PFSK-1 (cell line): ENCODE results near the gene ATP6V1C2.

Experiments
- POLR2AphosphoS5 ChIP-seq: IDR thresholded peaks from 2 replicates; pipeline ENCODE4 v1.6.1; 2012; ENCODE audit warnings: low read depth, mild to moderate bottlenecking, control low read depth, low read length, moderate library complexity
- SIN3A ChIP-seq: IDR thresholded peaks from 2 replicates; pipeline ENCODE4 v1.6.1; 2012; ENCODE audit warnings: mild to moderate bottlenecking, low read length, moderate library complexity, borderline replicate concordance; ENCODE audit not compliant: insufficient read depth
- TF ChIP-seq, protein P1 (sequence below), 2 experiments: IDR thresholded peaks; 2 replicates each; pipeline versions ENCODE4 v1.6.1 to v1.8.0; 2011 to 2012; ENCODE audit warnings: low read depth in 2 of 2, low read length in 2 of 2, control low read depth in 1 of 2, inconsistent platforms in 1 of 2, mild to moderate bottlenecking in 1 of 2, moderate library complexity in 1 of 2; ENCODE audit not compliant: insufficient read depth in 1 of 2

- TF ChIP-seq, protein P1, sequence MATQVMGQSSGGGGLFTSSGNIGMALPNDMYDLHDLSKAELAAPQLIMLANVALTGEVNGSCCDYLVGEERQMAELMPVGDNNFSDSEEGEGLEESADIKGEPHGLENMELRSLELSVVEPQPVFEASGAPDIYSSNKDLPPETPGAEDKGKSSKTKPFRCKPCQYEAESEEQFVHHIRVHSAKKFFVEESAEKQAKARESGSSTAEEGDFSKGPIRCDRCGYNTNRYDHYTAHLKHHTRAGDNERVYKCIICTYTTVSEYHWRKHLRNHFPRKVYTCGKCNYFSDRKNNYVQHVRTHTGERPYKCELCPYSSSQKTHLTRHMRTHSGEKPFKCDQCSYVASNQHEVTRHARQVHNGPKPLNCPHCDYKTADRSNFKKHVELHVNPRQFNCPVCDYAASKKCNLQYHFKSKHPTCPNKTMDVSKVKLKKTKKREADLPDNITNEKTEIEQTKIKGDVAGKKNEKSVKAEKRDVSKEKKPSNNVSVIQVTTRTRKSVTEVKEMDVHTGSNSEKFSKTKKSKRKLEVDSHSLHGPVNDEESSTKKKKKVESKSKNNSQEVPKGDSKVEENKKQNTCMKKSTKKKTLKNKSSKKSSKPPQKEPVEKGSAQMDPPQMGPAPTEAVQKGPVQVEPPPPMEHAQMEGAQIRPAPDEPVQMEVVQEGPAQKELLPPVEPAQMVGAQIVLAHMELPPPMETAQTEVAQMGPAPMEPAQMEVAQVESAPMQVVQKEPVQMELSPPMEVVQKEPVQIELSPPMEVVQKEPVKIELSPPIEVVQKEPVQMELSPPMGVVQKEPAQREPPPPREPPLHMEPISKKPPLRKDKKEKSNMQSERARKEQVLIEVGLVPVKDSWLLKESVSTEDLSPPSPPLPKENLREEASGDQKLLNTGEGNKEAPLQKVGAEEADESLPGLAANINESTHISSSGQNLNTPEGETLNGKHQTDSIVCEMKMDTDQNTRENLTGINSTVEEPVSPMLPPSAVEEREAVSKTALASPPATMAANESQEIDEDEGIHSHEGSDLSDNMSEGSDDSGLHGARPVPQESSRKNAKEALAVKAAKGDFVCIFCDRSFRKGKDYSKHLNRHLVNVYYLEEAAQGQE (IDR thresholded peaks at IDR 0.05; ENCODE audit: insufficient read depth in 1 of 2, low read depth in 2 of 2, low read length in 2 of 2): no peak
- TF ChIP-seq POLR2AphosphoS5 (no peak), SIN3A (no peak)
Measured at GRCh38 chr2:10761591-10761990, 40.2 kb downstream of the ATP6V1C2 start.
